Cerebellar nuclear complex (tissue), 1 donor: ENCODE measurements around the gene STT3A.
A peak's percentile ranks its signal among the peaks of the same experiment; 100 is the strongest.
"Not testable (repeated sequence)": the region's sequence is repeated elsewhere in the genome, so short reads cannot be mapped to it uniquely, and the experiment has no call there.

ENCODE experiments used
- DNase-seq, 2 experiments: peaks; one replicate each; lab custom pipeline; 2025; lab: John Stamatoyannopoulos, UW

Gene STT3A

DNA sequence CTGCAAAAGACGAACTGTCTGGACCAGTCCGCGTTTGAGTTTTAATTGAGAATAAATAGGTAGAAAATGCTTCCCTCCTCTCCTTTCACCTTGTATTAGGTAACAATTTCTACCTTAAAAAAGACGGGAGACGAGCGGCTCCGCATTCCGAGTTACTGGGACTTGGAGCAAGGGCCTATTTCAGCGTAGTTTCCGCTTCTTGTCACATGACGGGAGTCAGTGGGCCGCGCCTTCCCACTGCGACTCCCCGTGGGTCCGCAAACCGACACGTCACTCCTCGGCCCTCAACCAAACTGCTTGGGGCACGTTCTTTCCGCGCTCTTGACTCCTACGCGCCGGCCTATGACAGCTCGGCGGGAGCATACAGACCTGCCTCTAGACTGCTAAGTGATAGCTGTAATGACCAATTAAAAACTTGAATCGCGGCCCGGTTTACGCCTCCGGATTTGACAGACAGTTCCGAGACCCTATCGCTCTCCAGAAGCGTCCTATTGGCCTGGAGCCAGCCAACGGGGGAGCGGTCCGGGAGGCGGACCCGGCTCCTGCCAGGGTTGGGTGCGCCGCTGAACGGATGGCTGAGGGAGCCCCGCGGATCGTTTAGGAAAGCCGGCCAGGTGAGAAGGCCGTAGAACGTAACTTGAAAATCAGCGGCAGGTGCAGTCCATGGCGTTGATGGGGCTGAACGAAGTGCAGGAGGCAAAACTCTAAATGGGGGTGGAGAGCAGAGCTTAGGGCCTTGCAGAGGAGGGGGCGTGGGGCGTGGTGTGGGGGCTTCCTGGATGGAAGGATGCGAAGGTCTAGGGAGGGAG, at the start of gene STT3A:
Gene STT3A, plus strand, starts transcription at position 548 of the 809 bp plus-strand sequence. CDS start 3,064 bp downstream, outside the sequence.
- DNase-seq = peak; percentile 99

GRCh38 chr11:125550780-125551179, 41.9 kb upstream of the STT3A start:
- DNase-seq = no peak

- no peak for DNase-seq
Measured at GRCh38 chr11:125551835-125552342, 40.8 kb upstream of the STT3A start.

DNA sequence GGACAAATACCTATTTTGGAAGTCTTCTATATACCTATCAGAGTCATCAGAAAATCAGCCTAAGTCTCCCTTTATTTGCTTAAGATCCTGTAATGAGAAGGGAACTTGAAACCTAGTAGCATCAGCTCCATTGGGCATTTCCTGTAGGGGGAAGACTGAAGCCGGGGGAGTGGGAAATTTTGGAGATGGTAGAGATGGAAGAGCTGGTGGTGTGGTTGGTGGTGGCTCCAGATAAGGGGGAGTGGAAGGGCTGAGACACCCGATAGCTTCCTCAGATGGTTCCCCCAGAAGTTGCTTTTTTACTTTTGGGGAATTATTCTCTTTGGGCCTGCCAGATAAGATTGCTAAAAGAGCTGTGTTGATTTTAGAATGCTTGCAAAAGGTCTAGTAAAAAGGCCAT, 39.7 kb upstream of the STT3A start:
- no peak for DNase-seq

GRCh38 chr11:125553357-125553756, 39.3 kb upstream of the STT3A start:
- DNase-seq = no peak

DNA sequence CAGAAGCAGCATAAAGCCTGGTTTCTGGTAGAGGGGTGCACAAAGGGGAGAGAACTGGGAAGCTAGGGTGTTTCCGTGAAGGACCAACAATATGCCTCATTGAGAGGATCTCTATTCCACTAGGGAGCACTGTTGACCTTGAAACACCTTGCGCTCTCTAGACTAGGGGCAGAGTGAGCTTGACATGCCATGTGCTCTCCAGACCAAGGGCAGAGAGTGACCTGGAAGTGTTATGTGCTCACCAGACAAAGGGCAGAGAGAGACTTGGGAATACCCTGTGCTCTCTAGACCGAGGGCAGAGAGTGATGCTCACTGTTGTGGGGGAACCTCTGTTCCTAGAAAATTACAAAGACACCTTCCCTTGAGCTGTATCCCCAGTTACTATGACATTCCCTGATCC, 38.6 kb upstream of the STT3A start:
- no peak for DNase-seq

- no peak for DNase-seq
Measured at GRCh38 chr11:125559888-125560287, 32.8 kb upstream of the STT3A start.

DNA sequence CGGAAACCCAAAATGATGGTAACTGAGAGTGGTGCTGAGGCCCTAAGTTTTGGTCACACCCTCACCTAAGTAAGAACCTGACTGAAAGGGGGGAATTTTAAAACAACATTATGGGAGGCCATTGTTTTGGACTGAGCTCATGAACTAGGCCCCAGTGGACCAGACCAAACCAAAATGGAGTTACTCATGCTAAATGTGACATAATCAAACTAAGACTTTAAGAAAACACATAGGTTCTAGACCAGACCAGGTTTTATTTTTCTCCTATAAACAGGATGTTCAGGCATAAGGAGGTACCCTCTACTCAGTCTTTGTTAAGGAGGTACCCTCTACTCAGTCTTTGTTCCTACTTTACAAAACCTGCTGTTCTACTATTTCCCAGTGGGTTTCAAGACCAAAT, 30.7 kb upstream of the STT3A start:
- no peak for DNase-seq

- no peak for DNase-seq
Measured at GRCh38 chr11:125562430-125562829, 30.2 kb upstream of the STT3A start.

DNA sequence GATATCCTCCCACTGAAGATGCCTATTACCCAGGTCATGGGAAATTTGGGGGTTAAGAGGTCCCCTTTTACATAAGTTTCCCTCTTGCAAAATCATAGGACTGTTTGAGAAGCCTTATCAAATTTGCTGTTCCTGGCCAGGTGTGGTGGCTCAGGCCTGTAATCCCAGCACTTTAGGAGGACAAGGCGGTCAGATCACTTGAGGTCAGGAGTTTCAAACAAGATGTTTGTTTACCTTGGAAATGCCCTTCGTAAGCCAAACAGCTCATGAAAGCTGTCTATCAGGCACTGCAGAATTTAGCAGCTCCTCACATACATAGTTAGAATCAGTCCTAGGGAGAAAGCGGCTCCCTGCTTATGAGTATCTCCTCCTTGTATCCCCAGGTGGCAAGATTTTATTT, 28.3 kb upstream of the STT3A start:
- no peak for DNase-seq

GRCh38 chr11:125566235-125566634, 26.4 kb upstream of the STT3A start:
- DNase-seq = no peak

GRCh38 chr11:125568970-125569914, 23.4 kb upstream of the STT3A start, which contains the start of gene EI24:
TSS of gene EI24 (plus strand) at chr11:125569477. CDS start at chr11:125572528, 3,051 bp downstream.
- peak; percentile 29 to 67 for DNase-seq

DNA sequence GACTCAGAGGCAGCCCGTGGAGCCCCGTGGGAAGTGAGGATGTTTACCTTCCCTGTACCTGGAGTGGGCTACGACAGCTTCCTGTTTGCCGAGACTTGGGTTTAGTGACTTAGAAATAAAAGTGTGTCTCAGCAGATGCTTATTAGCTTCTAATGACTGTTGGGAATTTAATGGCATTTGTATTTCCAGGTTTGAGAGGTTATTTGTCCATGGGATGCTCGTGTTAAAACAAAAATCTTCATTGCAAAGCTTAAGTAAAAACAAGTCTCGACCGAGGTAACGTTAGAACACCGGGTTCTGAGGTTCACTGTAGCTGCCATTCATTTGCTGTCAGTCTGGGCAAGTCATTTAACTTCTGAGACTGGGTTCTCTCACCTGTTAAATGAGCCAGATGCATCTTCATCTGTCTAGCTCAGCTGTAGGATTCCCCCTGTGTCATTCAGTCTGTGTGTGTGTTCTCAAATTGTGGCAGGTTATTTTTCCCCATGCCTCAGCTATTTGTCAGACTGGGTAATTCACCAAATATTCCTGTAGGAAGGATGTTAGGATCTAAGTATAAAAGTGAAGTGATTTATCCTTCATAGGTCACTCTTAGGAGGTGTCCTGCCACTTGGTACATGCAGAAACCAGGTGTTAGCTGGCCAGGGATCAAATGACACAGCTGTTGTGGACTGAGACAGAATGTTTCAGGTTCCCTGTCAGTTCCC, 22.6 kb upstream of the STT3A start:
- DNase-seq = no peak

DNA sequence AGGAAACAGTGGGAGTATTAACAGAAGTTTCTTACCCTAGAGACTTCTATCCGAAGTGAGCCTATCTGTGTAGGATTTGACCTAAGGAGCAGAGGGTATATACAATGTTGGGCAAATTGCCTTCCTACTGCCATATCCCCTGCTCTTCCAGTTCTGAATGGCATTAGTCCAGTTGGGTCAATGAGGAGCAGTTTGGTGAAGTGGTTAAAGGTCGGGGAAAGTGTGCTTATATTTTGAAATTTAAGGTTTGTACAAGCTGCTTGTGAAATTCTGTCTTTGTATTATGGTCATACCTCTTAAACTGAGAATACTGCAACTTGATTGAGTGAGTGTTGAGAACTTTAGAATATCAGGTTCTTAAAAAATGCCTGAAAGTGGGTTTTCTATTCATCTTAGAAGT, 21.7 kb upstream of the STT3A start:
- DNase-seq = no peak

DNA sequence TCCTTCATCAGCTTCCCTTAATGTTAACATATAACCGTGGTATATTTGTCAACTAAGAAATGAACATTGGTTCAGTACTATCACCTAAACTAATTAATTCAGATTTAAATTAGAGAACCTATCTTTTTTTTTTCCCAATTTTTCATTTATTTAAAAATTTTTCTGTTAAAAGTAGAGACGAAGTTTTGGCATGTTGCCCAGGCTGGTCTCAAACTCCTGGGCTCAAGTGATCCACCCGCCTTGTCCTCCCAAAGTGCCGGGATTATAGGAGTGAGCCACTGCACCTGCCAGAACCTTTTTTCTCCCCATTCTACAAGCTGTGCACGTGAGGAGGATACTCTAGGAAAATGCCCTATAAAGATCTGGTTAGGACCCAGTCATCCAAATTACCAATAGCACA, 19.7 kb upstream of the STT3A start:
- DNase-seq = no peak

GRCh38 chr11:125577181-125577580, 15.5 kb upstream of the STT3A start:
- not testable (repeated sequence) for DNase-seq

- DNase-seq = no peak
Measured at GRCh38 chr11:125578783-125579182, 13.9 kb upstream of the STT3A start.

DNA sequence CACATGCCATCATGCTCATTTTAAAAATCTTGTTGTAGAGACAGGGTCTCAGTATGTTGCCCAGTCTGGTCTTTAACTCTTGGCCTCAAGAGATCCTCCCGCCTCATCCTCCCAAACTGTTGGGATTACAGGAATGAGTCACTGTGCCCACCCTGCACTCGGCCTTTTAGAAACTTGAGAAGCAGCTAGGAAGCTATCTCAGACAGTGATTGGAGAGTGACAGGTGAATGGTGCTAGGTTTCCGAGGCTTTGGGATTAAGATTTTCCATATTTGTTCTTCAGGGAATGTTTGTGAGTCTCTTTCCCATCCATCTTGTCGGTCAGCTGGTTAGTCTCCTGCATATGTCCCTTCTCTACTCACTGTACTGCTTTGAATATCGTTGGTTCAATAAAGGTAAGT, 12.8 kb upstream of the STT3A start:
- DNase-seq = no peak

DNA sequence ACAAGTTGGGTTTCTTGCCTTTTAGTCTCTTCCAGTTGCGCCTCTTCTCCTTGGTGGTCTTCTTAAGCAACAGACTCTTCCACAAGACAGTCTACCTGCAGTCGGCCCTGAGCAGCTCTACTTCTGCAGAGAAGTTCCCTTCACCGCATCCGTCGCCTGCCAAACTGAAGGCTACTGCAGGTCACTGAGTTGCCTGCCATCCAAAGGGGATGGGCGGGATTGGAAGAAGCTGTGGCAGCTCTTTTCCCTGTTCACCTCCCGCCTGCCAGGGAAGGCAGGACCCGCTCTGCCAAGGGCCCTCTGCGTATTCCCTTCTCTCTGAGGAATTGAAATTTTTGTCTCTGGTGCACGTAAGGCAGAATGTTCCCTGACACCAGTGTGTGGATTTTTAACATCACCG, 9.2 kb upstream of the STT3A start:
- DNase-seq = no peak

GRCh38 chr11:125585487-125585886, 7.2 kb upstream of the STT3A start:
- no peak for DNase-seq

- DNase-seq = no peak
Measured at GRCh38 chr11:125586623-125587022, 6.0 kb upstream of the STT3A start.

DNA sequence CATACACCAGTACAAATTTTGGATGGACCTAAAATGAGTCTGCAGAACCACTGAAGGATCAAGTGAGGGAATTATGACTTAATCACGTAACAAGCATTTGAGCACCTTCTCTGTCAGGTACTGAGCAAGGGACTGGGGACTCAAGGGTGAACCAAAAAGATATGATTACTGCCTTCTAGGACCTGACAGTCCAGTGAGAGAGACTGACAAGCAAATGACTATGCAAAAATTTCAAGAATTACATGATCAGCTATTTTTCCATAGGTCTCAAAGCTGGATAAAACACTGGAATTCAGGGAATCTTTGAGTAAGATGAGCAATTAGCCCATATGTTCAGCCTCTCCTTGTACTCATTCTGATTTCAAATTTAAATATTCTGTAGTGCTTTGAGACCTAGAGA, 5.2 kb upstream of the STT3A start:
- no peak for DNase-seq
